ENCODE data around the gene NDEL1. TPM values are rescaled to one million over a fixed set of nuclear protein-coding genes. Genes with fewer than 3 reads are reported as not detected.

Gene NDEL1
- total RNA-seq, 3 donors from 2014 or later, result 57.5 to 80.5 (median 63.6) TPM

GRCh38 chr17:8402921-8403536 is 32.7 kb upstream of the NDEL1 start:
- no peaks in the 10 kb centered on the region for H3K4me1 ChIP-seq (ENCODE audit: low read depth)
- no peak for DNase-seq
- H3K9me3 ChIP-seq, result no peaks in the 10 kb centered on the region
- no peak for TF ChIP-seq CTCF (IDR thresholded peaks at IDR 0.05)
- H3K36me3 ChIP-seq (ENCODE audit: low read depth), result no peaks in the 10 kb centered on the region
- no peak overlapping the region for H3K4me3 ChIP-seq
- intact Hi-C loops (cut with DNase I, micrococcal nuclease), result no loop called here
- ATAC-seq, result no peak

GRCh38 chr17:8405499-8406016 is 30.1 kb upstream of the NDEL1 start:
- Histone ChIP-seq H3K9me3 (no peaks in the 10 kb centered on the region), H3K4me1 (ENCODE audit: low read depth) (no peaks in the 10 kb centered on the region), H3K36me3 (ENCODE audit: low read depth) (no peaks in the 10 kb centered on the region), H3K4me3 (no peak overlapping the region)
- intact Hi-C loops (cut with DNase I, micrococcal nuclease), result no loop called here
- ATAC-seq (peak; percentile 8), DNase-seq (no peak)
- no peak for TF ChIP-seq CTCF (IDR thresholded peaks at IDR 0.05)

GRCh38 chr17:8406174-8406573 is 29.5 kb upstream of the NDEL1 start:
- H3K4me3 ChIP-seq, result no peak overlapping the region
- TF ChIP-seq CTCF (IDR thresholded peaks at IDR 0.05), result no peak
- no peak for DNase-seq
- intact Hi-C loops (cut with DNase I, micrococcal nuclease), result no loop called here
- no peaks in the 10 kb centered on the region for H3K9me3 ChIP-seq
- H3K4me1 ChIP-seq (ENCODE audit: low read depth), result no peaks in the 10 kb centered on the region
- ATAC-seq, result no peak
- no peaks in the 10 kb centered on the region for H3K36me3 ChIP-seq (ENCODE audit: low read depth)

GRCh38 chr17:8408371-8408770 is 27.3 kb upstream of the NDEL1 start:
- Histone ChIP-seq H3K4me1 (ENCODE audit: low read depth) (no peaks in the 10 kb centered on the region), H3K9me3 (no peaks in the 10 kb centered on the region), H3K4me3 (no peak overlapping the region), H3K36me3 (ENCODE audit: low read depth) (no peaks in the 10 kb centered on the region)
- TF ChIP-seq CTCF (IDR thresholded peaks at IDR 0.05), result no peak
- ATAC-seq (peak; percentile 83), DNase-seq (peak; percentile 42 to 71 (median 65))
- intact Hi-C loops (cut with DNase I, micrococcal nuclease), result no loop called here

- no peaks in the 10 kb centered on the region for H3K9me3 ChIP-seq
- DNase-seq (peak; percentile 81 to 93 (median 90)), ATAC-seq (peak; percentile 89)
- no peaks in the 10 kb centered on the region for H3K4me1 ChIP-seq (ENCODE audit: low read depth)
- peak; percentile 65 for TF ChIP-seq CTCF (IDR thresholded peaks at IDR 0.05)
- intact Hi-C loops (cut with DNase I, micrococcal nuclease), result loop anchor here in 1 of 2 donors (10.0 kb wide), 1 partner anchor 335 kb away; the partner anchor contains the start of gene CCDC42
- H3K4me3 ChIP-seq, result no peak overlapping the region
- H3K36me3 ChIP-seq (ENCODE audit: low read depth), result no peaks in the 10 kb centered on the region
Measured at GRCh38 chr17:8409966-8410882, 25.5 kb upstream of the NDEL1 start.

Measured in mucosa of descending colon (tissue), 3 donors.